Transverse colon (tissue), 4 donors: ENCODE data around the gene ZNF837. TPM values are rescaled to one million over a fixed set of nuclear protein-coding genes. Genes with fewer than 3 reads are reported as not detected.

Experiments used
- DNase-seq: peaks from one replicate; pipeline ENCODE4 v3.0.0-alpha.2; 2019
- H3K27ac ChIP-seq, 4 donors: fragments of 200-600 bp; sonication (generic); 2 replicates each; pipeline ENCODE4 v1.5.1; 2016 to 2018; ENCODE audit warnings: inconsistent platforms in 4 of 4
- H3K27me3 ChIP-seq: fragments of 200-600 bp; sonication (generic); 2 replicates; pipeline ENCODE4 v1.5.1; 2017; ENCODE audit warnings: inconsistent platforms
- H3K36me3 ChIP-seq, 4 donors: fragments of 200-600 bp; sonication (generic); 2 replicates each; pipeline ENCODE4 v1.5.1; 2017 to 2019; ENCODE audit warnings: inconsistent platforms in 4 of 4
- H3K4me1 ChIP-seq, 4 donors: fragments of 200-600 bp; sonication (generic); 2 replicates each; pipeline ENCODE4 v1.5.1; 2017 to 2020; ENCODE audit warnings: inconsistent platforms in 4 of 4
- H3K4me3 ChIP-seq, 4 donors: fragments of 200-600 bp; sonication (generic); 1 replicate in 1 of 4; 2 replicates in 3 of 4; pipeline versions ENCODE4 v1.5.1 to v1.6.1; 2017 to 2019; ENCODE audit warnings: inconsistent platforms in 4 of 4
- H3K9me3 ChIP-seq, 2 donors: fragments of 200-600 bp; sonication (generic); 2 replicates each; pipeline ENCODE4 v1.5.1; 2017 to 2019; ENCODE audit warnings: inconsistent platforms in 2 of 2
- CTCF ChIP-seq, 5 experiments: fragments of 200-600 bp in 3 of 5; fragments of 450-650 bp in 2 of 5; sonication (generic) in 3 of 5; IDR thresholded peaks; 1 replicate in 2 of 5; 2 replicates in 3 of 5; pipeline ENCODE4 v1.5.1; 2016 to 2017; ENCODE audit warnings: antibody characterized with exemption in 5 of 5, inconsistent platforms in 3 of 5, mild to moderate bottlenecking in 2 of 5, moderate library complexity in 1 of 5
- EP300 ChIP-seq: sonication (generic); formaldehyde crosslinking; IDR thresholded peaks from one replicate; pipeline ENCODE4 v1.6.1; 2017; ENCODE audit warnings: antibody characterized with exemption, low read depth
- POLR2A ChIP-seq: fragments of 450-650 bp; IDR thresholded peaks from one replicate; pipeline ENCODE4 v1.6.1; 2016; ENCODE audit warnings: antibody characterized with exemption, mild to moderate bottlenecking, moderate library complexity
- POLR2AphosphoS5 ChIP-seq, 3 donors: sonication (generic); formaldehyde crosslinking; IDR thresholded peaks; one replicate each; pipeline ENCODE4 v1.6.1; 2016; ENCODE audit warnings: antibody characterized with exemption in 3 of 3
- WGBS, 2 donors: methylation state at CpG; one replicate each; pipeline ENCODE4 v1.1.5; 2018; ENCODE audit warnings: low coverage in 1 of 2; 5-methylcytosine and 5-hydroxymethylcytosine counted together
- in situ Hi-C, 4 donors: fragments of 200-750 bp; cut with MboI; loops; one replicate each; pipeline versions ENCODE4 v1.15.0 to v1.15.1; 2017; ENCODE audit warnings: low sequenced_read_pairs in 3 of 4, low pct_ligation_motif_present in 1 of 4, low pct_unique_long_range_greater_than_20kb in 1 of 4
- intact Hi-C: fragments of 100-400 bp; cut with DNase I; formaldehyde crosslinking; loops from one replicate; pipeline ENCODE4 v1.15.1; 2023; ENCODE audit warnings: low total_unique reads
- total RNA-seq, 4 donors: library from RNA; depleted of rRNA; stranded (reverse); fragments of >200 nt; gene quantifications; one replicate each; pipeline ENCODE4 v1.1.0, GENCODE V29; 2016

The ZNF837 gene
- total RNA-seq, result 10 to 100 TPM in 1 of 4 donors, 1 to 10 TPM in 3; 3.7 to 10.7 (median 6.1) TPM

- WGBS, 2 donors, result 0% methylated on average over 60 of the region's 83 CpGs; no CpG with 5 or more reads in 1 of the 2 donors
- peak; percentile 99 for DNase-seq
- in situ Hi-C loops (no loop called here), intact Hi-C loops (no loop called here)
- H3K27me3 ChIP-seq, result no peaks in the 10 kb centered on the region
- no peaks in the 10 kb centered on the region for H3K9me3 ChIP-seq
- H3K4me3 ChIP-seq, result peak within 1 kb of the TSS; percentile 43 to 89 (median 74)
- H3K36me3 ChIP-seq, result no peaks in the 10 kb centered on the region
- peak within 1 kb of the TSS; percentile 94 to 96 (median 94) for H3K27ac ChIP-seq
- TF ChIP-seq EP300 (no peak), POLR2A (peak; percentile 95), CTCF (IDR thresholded peaks at IDR 0.05) (peak in 1 of 5 experiments; percentile 35), POLR2AphosphoS5 (IDR thresholded peaks at IDR 0.05) (peak; percentile 50 to 95 (median 92))
- H3K4me1 ChIP-seq, result peaks cover 15 to 28% (median 24%) of the 10 kb centered on the region in 4 donors
These were observed at the start of gene ZNF837 for GRCh38 chr19:58380662-58381459. Gene ZNF837, minus strand, starts transcription at chr19:58381030. Its CDS starts 11,698 bp downstream, at chr19:58369332.

DNA sequence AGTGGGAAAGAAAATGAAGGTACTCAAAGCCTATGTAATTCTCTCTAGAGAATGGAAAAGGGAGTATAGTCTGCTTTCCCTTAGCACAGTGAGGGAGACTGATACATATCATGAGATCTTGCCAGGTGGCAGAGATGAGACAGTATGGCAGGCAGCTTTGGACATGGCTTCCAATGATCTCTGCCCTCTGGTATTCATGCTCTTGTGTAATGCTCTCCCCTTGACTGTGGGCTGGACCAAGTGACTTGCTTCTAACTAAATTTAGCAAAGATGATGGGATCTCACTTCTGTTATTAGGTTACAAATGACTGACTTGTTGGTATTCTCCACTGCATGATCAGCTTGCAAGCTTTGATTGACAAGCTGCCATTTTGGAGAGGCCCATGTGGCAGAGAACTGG is 48.9 kb upstream of the ZNF837 start:
- Histone ChIP-seq H3K27ac (no peak overlapping the region), H3K36me3 (peaks cover 7 to 30% (median 16%) of the 10 kb centered on the region in 4 donors), H3K27me3 (no peaks in the 10 kb centered on the region), H3K4me1 (no peaks in the 10 kb centered on the region), H3K4me3 (no peak overlapping the region), H3K9me3 (peaks cover 71 to 80% of the 10 kb centered on the region in 2 donors)
- DNase-seq, result no peak
- no peak for TF ChIP-seq POLR2A
- intact Hi-C loops, result no loop called here
- in situ Hi-C loops, result no loop called here

DNA sequence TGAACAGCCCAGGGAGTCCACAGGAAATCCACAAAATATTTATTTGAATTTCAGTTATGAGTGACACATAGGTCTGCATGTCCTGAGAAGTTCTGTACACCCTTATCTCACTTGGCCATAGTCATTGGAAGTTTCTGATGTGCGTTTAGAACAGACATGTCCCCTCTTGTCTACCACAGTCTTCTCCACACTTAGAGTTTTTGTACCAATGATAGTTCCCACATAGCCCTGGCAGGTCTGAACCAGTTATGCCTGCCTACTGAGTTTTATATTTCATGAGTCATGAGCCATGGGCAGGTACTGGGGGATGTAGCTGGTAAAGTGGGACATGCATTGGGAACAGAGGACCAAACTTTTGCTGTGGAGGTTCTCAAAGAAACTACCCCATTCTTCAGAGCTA is 47.8 kb upstream of the ZNF837 start:
- TF ChIP-seq POLR2A, result no peak
- TF ChIP-seq EP300, result no peak
- TF ChIP-seq POLR2AphosphoS5 (IDR thresholded peaks at IDR 0.05), result no peak
- no peak for TF ChIP-seq CTCF (IDR thresholded peaks at IDR 0.05)
- Histone ChIP-seq H3K27me3 (no peaks in the 10 kb centered on the region), H3K9me3 (peaks cover 60 to 69% of the 10 kb centered on the region in 2 donors), H3K36me3 (peaks cover 0 to 19% (median 6%) of the 10 kb centered on the region in 4 donors), H3K4me1 (no peaks in the 10 kb centered on the region), H3K4me3 (no peak overlapping the region), H3K27ac (no peak overlapping the region)
- intact Hi-C loops, result no loop called here
- in situ Hi-C loops, result no loop called here
- WGBS, 2 donors, result 73% methylated on average over 1 of the region's 1 CpG; no CpG with 5 or more reads in 1 of the 2 donors
- DNase-seq, result no peak

GRCh38 chr19:58417071-58417470 is 36.2 kb upstream of the ZNF837 start:
- H3K36me3 ChIP-seq, result peaks cover 0 to 34% (median 15%) of the 10 kb centered on the region in 4 donors
- no peak overlapping the region for H3K27ac ChIP-seq
- DNase-seq, result no peak
- 93 to 97% methylated on average over 3 to 7 of the region's 7 CpGs for WGBS, 2 donors
- no peaks in the 10 kb centered on the region for H3K4me1 ChIP-seq
- TF ChIP-seq CTCF (IDR thresholded peaks at IDR 0.05) (no peak), POLR2A (no peak), POLR2AphosphoS5 (IDR thresholded peaks at IDR 0.05) (no peak), EP300 (no peak)
- intact Hi-C loops, result no loop called here
- no peak overlapping the region for H3K4me3 ChIP-seq
- no peaks in the 10 kb centered on the region for H3K27me3 ChIP-seq
- in situ Hi-C loops, result no loop called here
- H3K9me3 ChIP-seq, result no peaks in the 10 kb centered on the region
